ENCODE data around the gene TPRA1. TPM values are rescaled to one million over a fixed set of nuclear protein-coding genes. Genes with fewer than 3 reads are reported as not detected.

TPRA1 gene
- total and polyA plus RNA-seq, 9 of the 15 experiments (the other 6 are each of a cell fraction or from before 2014, with no cell fraction given): 0.66 to 21.5 (median 11.1) TPM

GRCh38 chr3:127556565-127556964, 34.0 kb downstream of the TPRA1 start:
- 4% methylated on average over 6 of the region's 6 CpGs for WGBS (ENCODE audit: insufficient coverage, low coverage, missing lambda C conversion rate)
- Histone ChIP-seq H3K27ac (ENCODE audit: extremely low read depth, low read depth, low read length) (no peak overlapping the region), H3K79me2 (ENCODE audit: control insufficient read depth, insufficient read depth, low read length) (no peaks in the 10 kb centered on the region), H3K4me2 (ENCODE audit: insufficient read depth, low read length) (no peak overlapping the region), H2AFZ (ENCODE audit: low read depth, low read length) (no peak overlapping the region), H3K9me3 (replicated peaks; ENCODE audit: control insufficient read depth, insufficient read depth, low read depth, low read length) (peaks cover 4% of the 10 kb centered on the region; the same call in 1 of the 2 replicates), H3K4me1 (replicated peaks in 1 of 2; ENCODE audit: control insufficient read depth in 2 of 2, insufficient read depth in 2 of 2, low read length in 2 of 2) (no peaks in the 10 kb centered on the region; a peak in 1 of 5 replicates), H3K9me1 (ENCODE audit: control insufficient read depth, insufficient read depth, low read length) (no peaks in the 10 kb centered on the region), H3K27me3 (ENCODE audit: control insufficient read depth in 2 of 2, insufficient read depth in 2 of 2, low read length in 2 of 2) (peaks cover 0 to 21% of the 10 kb centered on the region in 2 experiments; a peak in 3 of 5 replicates), H3K9ac (ENCODE audit: insufficient read depth in 1 of 2, low read depth in 2 of 2, low read length in 2 of 2) (no peak overlapping the region), H3K4me3 (no peak overlapping the region), H3K36me3 (ENCODE audit: control insufficient read depth, insufficient read depth, low read length) (no peaks in the 10 kb centered on the region), H4K20me1 (replicated peaks; ENCODE audit: control insufficient read depth, insufficient read depth, low read length) (no peaks in the 10 kb centered on the region)
- TF ChIP-seq BRD9 (IDR thresholded peaks at IDR 0.05; ENCODE audit: low read depth, partially characterized antibody): no peak
- no peak for TF ChIP-seq UBTF (IDR thresholded peaks at IDR 0.05; ENCODE audit: borderline replicate concordance in 1 of 2, low read depth in 2 of 2, low read length in 2 of 2)
- no peak for TF ChIP-seq CTBP1 (IDR thresholded peaks at IDR 0.05; ENCODE audit: borderline replicate concordance)
- TF ChIP-seq ATF4 (CRISPR knock-in tag; IDR thresholded peaks at IDR 0.05): no peak
- 0 out of 6 replicates have a peak, but pooled peaks of 1 of the 3 experiments have one; percentile 6 for TF ChIP-seq CTCF (IDR thresholded peaks at IDR 0.05 in 2 of 3, conservative IDR thresholded peaks at IDR 0.05 in 1 of 3; ENCODE audit: insufficient read depth in 2 of 3, low read depth in 1 of 3, low read length in 3 of 3)
- TF ChIP-seq GABPB2 (CRISPR knock-in tag; conservative IDR thresholded peaks at IDR 0.05): no peak
- ATAC-seq: no peak
- intact Hi-C loops (cut with micrococcal nuclease) (no loop called here), in situ Hi-C loops (cut with MboI) (no loop called here)
- CTCF ChIA-PET (ENCODE audit: low intra/inter-chr PET ratio): no interaction called here
- no peak for DNase-seq (ENCODE audit: extremely low read depth in 1 of 4, low spot score in 3 of 4)
- POLR2A ChIA-PET: no interaction called here
- FAIRE-seq: no peak
- no TSS peak for BruUV-seq (replicated peaks)
